Smooth muscle cell (in vitro differentiated cells): ENCODE measurements around the gene CACNA1I. TPM values are rescaled to one million over a fixed set of nuclear protein-coding genes. Genes with fewer than 3 reads are reported as not detected.

Experiments used
- DNase-seq: peaks from one replicate; lab custom pipeline; 2025; ENCODE audit not compliant: unreplicated experiment; lab: John Stamatoyannopoulos, UW
- H2AFZ ChIP-seq: fragments of 200-600 bp; sonication (generic); 2 replicates; pipeline ENCODE4 v1.6.0; 2016; ENCODE audit warnings: antibody characterized with exemption, low read depth, mild to moderate bottlenecking
- H3F3A ChIP-seq: fragments of 200-600 bp; sonication (generic); 2 replicates; pipeline ENCODE4 v1.6.0; 2017; ENCODE audit warnings: antibody characterized with exemption, low read depth
- H3K27ac ChIP-seq: fragments of 200-600 bp; sonication (generic); 2 replicates; pipeline ENCODE4 v1.5.1; 2016; ENCODE audit warnings: low read depth, mild to moderate bottlenecking
- H3K27me3 ChIP-seq: fragments of 200-600 bp; sonication (generic); 2 replicates; pipeline ENCODE4 v1.6.1; 2016; ENCODE audit warnings: low read depth, mild to moderate bottlenecking
- H3K36me3 ChIP-seq: fragments of 200-600 bp; sonication (generic); 2 replicates; pipeline ENCODE4 v1.5.1; 2016; ENCODE audit warnings: low read depth
- H3K4me1 ChIP-seq: fragments of 200-600 bp; sonication (generic); 2 replicates; pipeline ENCODE4 v1.5.1; 2016; ENCODE audit warnings: low read depth
- H3K4me2 ChIP-seq: fragments of 200-600 bp; sonication (generic); 2 replicates; pipeline ENCODE4 v1.6.0; 2016; ENCODE audit warnings: mild to moderate bottlenecking
- H3K4me3 ChIP-seq: fragments of 200-600 bp; sonication (generic); 2 replicates; pipeline ENCODE4 v1.5.1; 2016; ENCODE audit warnings: mild to moderate bottlenecking
- H3K79me2 ChIP-seq: fragments of 200-600 bp; sonication (generic); 2 replicates; pipeline ENCODE4 v1.6.0; 2016; ENCODE audit warnings: low read depth, mild to moderate bottlenecking
- H3K9ac ChIP-seq: fragments of 200-600 bp; sonication (generic); 2 replicates; pipeline ENCODE4 v1.6.0; 2016; ENCODE audit warnings: low read depth
- H3K9me3 ChIP-seq: fragments of 200-600 bp; sonication (generic); replicated peaks from 2 replicates; pipeline ENCODE4 v1.5.1; 2016; ENCODE audit warnings: low read depth
- H4K20me1 ChIP-seq: fragments of 200-600 bp; sonication (generic); 2 replicates; pipeline ENCODE4 v1.6.0; 2016; ENCODE audit warnings: low read depth
- CTCF ChIP-seq: fragments of 200-600 bp; sonication (generic); IDR thresholded peaks from 2 replicates; pipeline ENCODE4 v1.5.1; 2017; ENCODE audit warnings: borderline replicate concordance, mild to moderate bottlenecking, antibody characterized with exemption; ENCODE audit not compliant: insufficient read depth, poor library complexity, severe bottlenecking
- WGBS: methylation state at CpG from one replicate; pipeline ENCODE4 v1.1.7; 2016; ENCODE audit warnings: low lambda C conversion rate; 5-methylcytosine and 5-hydroxymethylcytosine counted together
- polyA plus RNA-seq: library from polyadenylated mRNA; unstranded; fragments of >200 nt; fragmentation: Nextera tagmentation; extraction: Ambion mirVana; gene quantifications from 2 replicates; pipeline ENCODE4 v1.2.1, GENCODE V29; 2016
- total RNA-seq: library from RNA; depleted of rRNA; stranded (reverse); fragments of >200 nt; gene quantifications from 2 replicates; pipeline ENCODE4 v1.2.3, GENCODE V29; 2014

CACNA1I gene
- total and polyA plus RNA-seq, 2 experiments from 2014 or later = not detected

- no peak overlapping the region for H3K4me3 ChIP-seq
- no peaks in the 10 kb centered on the region for H3K79me2 ChIP-seq
- no peak overlapping the region for H3K9ac ChIP-seq
- no peaks in the 10 kb centered on the region for H3K27me3 ChIP-seq
- no peaks in the 10 kb centered on the region for H3K9me3 ChIP-seq
- peaks cover 3% of the 10 kb centered on the region for H3K4me1 ChIP-seq
- H2AFZ ChIP-seq = no peak overlapping the region
- no peak for DNase-seq
- WGBS = 74% methylated on average over 18 of the region's 18 CpGs
- H4K20me1 ChIP-seq = no peaks in the 10 kb centered on the region
- H3K36me3 ChIP-seq = no peaks in the 10 kb centered on the region
- TF ChIP-seq CTCF = no peak
- no peak overlapping the region for H3K4me2 ChIP-seq
- no peak overlapping the region for H3K27ac ChIP-seq
- H3F3A ChIP-seq = no peaks in the 10 kb centered on the region
These were observed 64.2 kb downstream of the CACNA1I start for GRCh38 chr22:39634530-39635405.

DNA sequence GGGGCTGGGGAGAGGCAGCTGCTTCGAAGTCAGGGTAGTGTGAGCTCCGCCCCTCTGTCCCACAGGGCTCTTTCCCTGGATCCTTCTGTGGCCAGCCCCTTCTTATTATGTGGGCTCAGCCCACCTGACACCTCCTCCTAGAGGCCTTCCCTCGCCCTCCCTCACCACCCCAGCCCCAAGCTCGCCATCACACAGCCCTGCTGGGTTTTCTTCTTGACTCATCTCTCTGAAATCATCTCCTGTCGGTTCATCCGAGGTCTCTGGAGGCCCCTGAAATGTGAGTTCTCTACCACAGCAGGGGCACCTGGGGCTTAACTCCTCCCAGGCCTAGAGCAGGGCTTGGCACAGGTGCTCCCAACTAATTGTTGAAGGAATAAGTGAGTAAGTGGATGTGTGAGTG is 65.2 kb downstream of the CACNA1I start:
- no peak for DNase-seq
- Histone ChIP-seq H3K79me2 (no peaks in the 10 kb centered on the region), H3K4me1 (peaks cover 3% of the 10 kb centered on the region), H3K4me3 (no peak overlapping the region), H3F3A (no peaks in the 10 kb centered on the region), H3K9ac (no peak overlapping the region), H3K27ac (no peak overlapping the region), H3K9me3 (no peaks in the 10 kb centered on the region), H3K36me3 (no peaks in the 10 kb centered on the region), H2AFZ (no peak overlapping the region), H3K4me2 (no peak overlapping the region), H3K27me3 (no peaks in the 10 kb centered on the region), H4K20me1 (no peaks in the 10 kb centered on the region)
- TF ChIP-seq CTCF = no peak
- WGBS = 74% methylated on average over 5 of the region's 6 CpGs

DNA sequence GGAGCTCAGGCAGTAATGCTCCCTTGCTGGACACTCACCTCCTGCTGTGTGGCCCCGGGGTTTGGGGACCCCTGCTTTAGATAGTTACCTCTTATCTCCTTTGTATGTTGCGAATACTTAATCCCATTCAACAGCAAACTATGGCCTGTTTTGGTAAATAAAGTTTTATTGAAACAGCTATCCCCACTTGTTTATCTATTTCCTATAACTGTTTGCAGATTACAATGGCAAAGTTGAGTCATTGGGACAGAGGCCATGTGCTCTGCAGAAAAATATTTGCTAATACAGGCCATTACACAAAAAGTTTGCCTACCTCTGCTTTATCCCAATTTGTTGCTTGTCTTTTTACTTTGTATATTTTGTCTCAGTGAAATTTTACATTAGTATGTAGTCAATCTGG is 68.4 kb downstream of the CACNA1I start:
- Histone ChIP-seq H3K4me3 (no peak overlapping the region), H2AFZ (no peak overlapping the region), H3K4me2 (no peak overlapping the region), H3K9me3 (no peaks in the 10 kb centered on the region), H3K27ac (no peak overlapping the region), H3K4me1 (no peaks in the 10 kb centered on the region), H3K27me3 (peaks cover 13% of the 10 kb centered on the region), H3F3A (no peaks in the 10 kb centered on the region), H4K20me1 (no peaks in the 10 kb centered on the region), H3K36me3 (no peaks in the 10 kb centered on the region), H3K9ac (no peak overlapping the region), H3K79me2 (no peaks in the 10 kb centered on the region)
- 86% methylated on average over 2 of the region's 2 CpGs for WGBS
- TF ChIP-seq CTCF = no peak
- DNase-seq = no peak
